ENCODE results near the gene ANK3.

- no peak for TF ChIP-seq POLR2A (IDR thresholded peaks at IDR 0.05)
- TF ChIP-seq CTCF (IDR thresholded peaks at IDR 0.05) = no peak
- TF ChIP-seq EP300 (IDR thresholded peaks at IDR 0.05) = no peak
- no peak for TF ChIP-seq POLR2AphosphoS5 (IDR thresholded peaks at IDR 0.05)
Measured at GRCh38 chr10:60376221-60377041, 13.2 kb downstream of the ANK3 start.
